Stomach (tissue), 19 donors: ENCODE data around the gene IRS2. TPM values are rescaled to one million over a fixed set of nuclear protein-coding genes. Genes with fewer than 3 reads are reported as not detected.

Experiments used
- DNase-seq, 2 donors: peaks; one replicate each; pipeline versions ENCODE4 v3.0.0 to v3.0.0-alpha.2; 2013 to 2019
- H3K27ac ChIP-seq, 5 donors: fragments of 200-600 bp in 4 of 5; sonication (generic) in 4 of 5; one replicate each; pipeline ENCODE4 v1.5.1; 2013 to 2019; ENCODE audit warnings: mild to moderate bottlenecking in 1 of 5, moderate library complexity in 1 of 5
- H3K27me3 ChIP-seq, 3 donors: fragments of 200-600 bp; sonication (generic); one replicate each; pipeline ENCODE4 v1.5.1; 2017 to 2019; ENCODE audit warnings: mixed run types in 1 of 3
- H3K36me3 ChIP-seq, 4 donors: fragments of 200-600 bp; sonication (generic); 1 replicate in 3 of 4; 2 replicates in 1 of 4; pipeline ENCODE4 v1.5.1; 2016 to 2019
- H3K4me1 ChIP-seq, 4 donors: fragments of 200-600 bp; sonication (generic); one replicate each; pipeline ENCODE4 v1.5.1; 2016 to 2019
- H3K4me3 ChIP-seq, 4 donors: fragments of 200-600 bp; sonication (generic) in 3 of 4; one replicate each; pipeline ENCODE4 v1.5.1; 2016 to 2019; ENCODE audit warnings: mild to moderate bottlenecking in 1 of 4
- H3K9me3 ChIP-seq, 4 donors: fragments of 200-600 bp; sonication (generic); one replicate each; pipeline ENCODE4 v1.5.1; 2016 to 2019
- EP300 ChIP-seq: sonication (generic); formaldehyde crosslinking; IDR thresholded peaks from one replicate; pipeline ENCODE4 v1.6.1; 2017; ENCODE audit warnings: antibody characterized with exemption
- POLR2A ChIP-seq, 4 donors: fragments of 450-650 bp; IDR thresholded peaks; one replicate each; pipeline ENCODE4 v1.6.1; 2016; ENCODE audit warnings: antibody characterized with exemption in 4 of 4, control low read depth in 2 of 4, mild to moderate bottlenecking in 1 of 4, moderate library complexity in 1 of 4
- POLR2AphosphoS5 ChIP-seq, 3 donors: sonication (generic); formaldehyde crosslinking; IDR thresholded peaks; one replicate each; pipeline ENCODE4 v1.6.1; 2016; ENCODE audit warnings: antibody characterized with exemption in 3 of 3
- WGBS, 5 donors: extraction: QIAGEN DNeasy Blood & Tissue Kit in 3 of 5; methylation state at CpG; one replicate each; pipeline versions ENCODE4 v1.1.5 to v1.1.7; 2013 to 2018; 5-methylcytosine and 5-hydroxymethylcytosine counted together
- intact Hi-C: fragments of 100-400 bp; cut with DNase I; formaldehyde crosslinking; loops from one replicate; pipeline ENCODE4 v1.15.1; 2023; ENCODE audit warnings: low total_unique reads
- long read RNA-seq, 10 donors: transcript quantifications; one replicate each; lab custom pipeline, GENCODE V29; 2026
- polyA plus RNA-seq, 3 donors: library from polyadenylated mRNA; stranded (reverse); fragments of 200-250 nt; gene quantifications; one replicate each; pipeline ENCODE4 v1.2.3, GENCODE V29; 2013
- total RNA-seq, 5 donors: library from RNA; depleted of rRNA; stranded (reverse); fragments of >200 nt; gene quantifications; one replicate each; pipeline versions ENCODE4 v1.1.0 to v1.2.3, GENCODE V29; 2014 to 2016
- TF ChIP-seq, protein P1 (sequence below), 7 experiments: fragments of 450-650 bp in 4 of 7; fragments of 200-600 bp in 3 of 7; sonication (generic) in 3 of 7; IDR thresholded peaks; one replicate each; pipeline ENCODE4 v1.5.1; 2016 to 2019; ENCODE audit warnings: antibody characterized with exemption in 7 of 7, control low read depth in 2 of 7, mild to moderate bottlenecking in 1 of 7
- donor health status: healthy with polysubstance abuse.
- donor health status: Bipolar disorder and iron deficiency.
- donor health status: healthy.

IRS2 gene
- total RNA-seq = 10 to 100 TPM; 10.7 to 24.1 (median 18.7) TPM
- 1 to 10 TPM; 2.7 to 3.7 (median 3.5) TPM for polyA plus RNA-seq
- long read RNA-seq, donor 1, full-length matches to known transcripts = 2 of 2 reads
- long read RNA-seq, donor 1, partial matches to known transcripts = 0 of 2 reads
- long read RNA-seq, donor 1, other reads (novel, unspliced or antisense) = 0 of 2 reads
- long read RNA-seq, donor 2, full-length matches to known transcripts = 3 of 3 reads
- long read RNA-seq, donor 2, partial matches to known transcripts = 0 of 3 reads
- long read RNA-seq, donor 2, other reads (novel, unspliced or antisense) = 0 of 3 reads
- long read RNA-seq, donor 3, full-length matches to known transcripts = 2 of 2 reads
- long read RNA-seq, donor 3, partial matches to known transcripts = 0 of 2 reads
- long read RNA-seq, donor 3, other reads (novel, unspliced or antisense) = 0 of 2 reads
- long read RNA-seq, donor 4, full-length matches to known transcripts = 1 of 1 reads
- long read RNA-seq, donor 4, partial matches to known transcripts = 0 of 1 reads
- long read RNA-seq, donor 4, other reads (novel, unspliced or antisense) = 0 of 1 reads
- long read RNA-seq, donor 5, full-length matches to known transcripts = 7 of 7 reads
- long read RNA-seq, donor 5, partial matches to known transcripts = 0 of 7 reads
- long read RNA-seq, donor 5, other reads (novel, unspliced or antisense) = 0 of 7 reads
- long read RNA-seq, donor 6, full-length matches to known transcripts = 7 of 7 reads
- long read RNA-seq, donor 6, partial matches to known transcripts = 0 of 7 reads
- long read RNA-seq, donor 6, other reads (novel, unspliced or antisense) = 0 of 7 reads
- long read RNA-seq, donor 7, full-length matches to known transcripts = 4 of 4 reads
- long read RNA-seq, donor 7, partial matches to known transcripts = 0 of 4 reads
- long read RNA-seq, donor 7, other reads (novel, unspliced or antisense) = 0 of 4 reads
- long read RNA-seq, donor 8, full-length matches to known transcripts = 5 of 5 reads
- long read RNA-seq, donor 8, partial matches to known transcripts = 0 of 5 reads
- long read RNA-seq, donor 8, other reads (novel, unspliced or antisense) = 0 of 5 reads
- long read RNA-seq, donor 9, full-length matches to known transcripts = 1 of 1 reads
- long read RNA-seq, donor 9, partial matches to known transcripts = 0 of 1 reads
- long read RNA-seq, donor 9, other reads (novel, unspliced or antisense) = 0 of 1 reads
- long read RNA-seq, donor 10, full-length matches to known transcripts = 2 of 2 reads
- long read RNA-seq, donor 10, partial matches to known transcripts = 0 of 2 reads
- long read RNA-seq, donor 10, other reads (novel, unspliced or antisense) = 0 of 2 reads

DNA sequence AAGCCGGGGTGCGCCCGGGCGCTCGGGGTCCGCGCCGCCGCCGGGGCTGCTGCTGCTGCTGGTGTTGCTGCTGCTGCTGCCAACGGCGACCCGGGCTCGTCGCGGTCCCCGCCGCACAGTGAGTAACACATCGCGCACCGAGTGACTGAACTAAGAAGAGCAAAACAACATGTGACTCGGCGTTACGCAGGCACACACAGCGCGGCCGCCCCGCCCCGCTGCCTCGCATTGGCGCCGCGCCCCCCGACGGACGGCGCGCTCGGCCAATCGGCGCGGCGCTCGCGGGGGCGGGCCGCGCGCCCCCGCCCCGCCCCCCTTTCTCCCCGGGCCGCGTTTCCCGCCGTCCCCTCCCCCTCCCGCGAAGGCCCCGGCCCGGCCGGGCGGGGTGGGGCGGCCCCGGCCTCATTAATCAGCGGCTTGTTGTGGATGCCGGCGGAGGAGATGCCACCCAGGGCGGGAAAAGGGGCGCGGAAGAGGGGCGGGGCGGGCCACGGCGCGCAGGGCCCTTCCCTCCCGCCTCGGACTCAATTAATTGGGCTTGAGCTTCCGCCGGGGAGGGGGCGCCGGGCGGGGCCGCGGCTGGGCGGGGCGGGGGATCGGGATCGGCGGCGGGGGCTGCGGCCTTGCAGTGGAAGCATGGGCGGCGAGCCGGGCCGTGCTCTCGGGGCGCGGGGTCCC is at the start of gene IRS2:
IRS2 (minus strand) TSS at position 127 of the 678 bp plus-strand sequence. CDS start 530 bp downstream, outside the sequence.
- TF ChIP-seq POLR2A (IDR thresholded peaks at IDR 0.05) (peak in 1 of 4 donors; percentile 42), EP300 (no peak), POLR2AphosphoS5 (IDR thresholded peaks at IDR 0.05) (peak; percentile 99 to 100 (median 100))
- WGBS, 5 donors = 0 to 2% (median 1%) methylated on average over 22 to 95 of the region's 98 CpGs
- Histone ChIP-seq H3K9me3 (no peaks in the 10 kb centered on the region), H3K4me1 (peaks cover 30 to 56% (median 43%) of the 10 kb centered on the region in 4 donors), H3K27ac (peak within 1 kb of the TSS; percentile 87 to 97 (median 95)), H3K36me3 (peaks cover 20 to 29% (median 28%) of the 10 kb centered on the region in 4 donors), H3K4me3 (peak within 1 kb of the TSS; percentile 77 to 84 (median 82)), H3K27me3 (peaks cover 0 to 12% (median 10%) of the 10 kb centered on the region in 3 donors)
- intact Hi-C loops = no loop called here
- DNase-seq = peak; percentile 95 to 98

GRCh38 chr13:109834973-109835720 is 48.8 kb upstream of the IRS2 start:
- H3K4me3 ChIP-seq = no peak overlapping the region
- WGBS, 5 donors = 79 to 90% (median 85%) methylated on average over 16 of the region's 16 CpGs
- H3K27ac ChIP-seq = no peak overlapping the region
- H3K36me3 ChIP-seq = no peaks in the 10 kb centered on the region
- no peaks in the 10 kb centered on the region for H3K9me3 ChIP-seq
- peak in 1 of 2 donors; percentile 30 for DNase-seq
- intact Hi-C loops = no loop called here
- H3K27me3 ChIP-seq = peaks cover 0 to 6% (median 0%) of the 10 kb centered on the region in 3 donors
- H3K4me1 ChIP-seq = peaks cover 0 to 14% (median 3%) of the 10 kb centered on the region in 4 donors
- no peak for TF ChIP-seq EP300
- TF ChIP-seq, protein P1, sequence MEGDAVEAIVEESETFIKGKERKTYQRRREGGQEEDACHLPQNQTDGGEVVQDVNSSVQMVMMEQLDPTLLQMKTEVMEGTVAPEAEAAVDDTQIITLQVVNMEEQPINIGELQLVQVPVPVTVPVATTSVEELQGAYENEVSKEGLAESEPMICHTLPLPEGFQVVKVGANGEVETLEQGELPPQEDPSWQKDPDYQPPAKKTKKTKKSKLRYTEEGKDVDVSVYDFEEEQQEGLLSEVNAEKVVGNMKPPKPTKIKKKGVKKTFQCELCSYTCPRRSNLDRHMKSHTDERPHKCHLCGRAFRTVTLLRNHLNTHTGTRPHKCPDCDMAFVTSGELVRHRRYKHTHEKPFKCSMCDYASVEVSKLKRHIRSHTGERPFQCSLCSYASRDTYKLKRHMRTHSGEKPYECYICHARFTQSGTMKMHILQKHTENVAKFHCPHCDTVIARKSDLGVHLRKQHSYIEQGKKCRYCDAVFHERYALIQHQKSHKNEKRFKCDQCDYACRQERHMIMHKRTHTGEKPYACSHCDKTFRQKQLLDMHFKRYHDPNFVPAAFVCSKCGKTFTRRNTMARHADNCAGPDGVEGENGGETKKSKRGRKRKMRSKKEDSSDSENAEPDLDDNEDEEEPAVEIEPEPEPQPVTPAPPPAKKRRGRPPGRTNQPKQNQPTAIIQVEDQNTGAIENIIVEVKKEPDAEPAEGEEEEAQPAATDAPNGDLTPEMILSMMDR (IDR thresholded peaks at IDR 0.05) = no peak
- no peak for TF ChIP-seq POLR2A (IDR thresholded peaks at IDR 0.05)
- TF ChIP-seq POLR2AphosphoS5 (IDR thresholded peaks at IDR 0.05) = no peak

- TF ChIP-seq POLR2AphosphoS5 (IDR thresholded peaks at IDR 0.05) (no peak), POLR2A (IDR thresholded peaks at IDR 0.05) (no peak), EP300 (no peak)
- TF ChIP-seq, protein P1 (IDR thresholded peaks at IDR 0.05) = no peak
- H3K4me1 ChIP-seq = peaks cover 0 to 14% (median 3%) of the 10 kb centered on the region in 4 donors
- H3K27ac ChIP-seq = no peak overlapping the region
- H3K9me3 ChIP-seq = no peaks in the 10 kb centered on the region
- H3K27me3 ChIP-seq = peaks cover 0 to 6% (median 0%) of the 10 kb centered on the region in 3 donors
- no peaks in the 10 kb centered on the region for H3K36me3 ChIP-seq
- 84 to 95% (median 92%) methylated on average over 5 of the region's 5 CpGs for WGBS, 5 donors
- intact Hi-C loops = no loop called here
- H3K4me3 ChIP-seq = no peak overlapping the region
- no peak for DNase-seq
Measured at GRCh38 chr13:109833940-109834339, 47.6 kb upstream of the IRS2 start.
